Measurements from ENCODE around the gene P4HB.

The P4HB gene

DNA sequence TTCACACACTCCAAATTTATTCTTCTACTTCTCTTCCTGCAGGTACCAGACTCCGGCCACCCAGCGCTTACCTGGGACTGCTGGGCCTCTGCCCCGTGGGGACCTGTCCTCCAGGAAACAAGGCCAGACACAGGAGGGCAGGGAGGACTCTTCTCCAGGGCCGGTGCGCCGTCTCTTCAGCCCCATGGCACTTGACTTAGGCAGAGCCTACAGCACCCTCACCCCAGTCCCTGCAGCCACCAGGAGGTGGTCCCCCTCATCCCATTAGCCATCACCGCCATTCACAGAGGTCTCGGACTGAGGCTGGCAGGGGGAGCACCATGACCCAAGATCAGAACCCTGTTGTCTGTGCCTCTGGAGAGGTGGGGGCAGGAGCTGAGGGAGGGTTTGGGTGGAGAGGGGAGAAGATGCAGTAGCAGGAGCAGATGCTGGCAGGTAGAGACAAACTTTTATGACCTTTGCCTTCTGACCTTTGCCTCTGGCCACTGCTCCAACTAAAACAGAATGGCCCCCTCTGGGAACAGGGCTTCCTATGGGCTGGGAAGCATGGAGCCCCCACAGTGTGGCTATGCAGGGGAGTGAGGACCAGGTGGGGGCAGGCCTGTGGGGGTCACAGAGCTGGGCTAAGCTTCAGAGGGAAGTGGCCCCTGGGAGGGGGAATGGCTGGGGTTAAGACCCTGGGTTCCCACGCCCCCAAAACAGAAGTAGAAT lies 58.1 kb downstream of the P4HB start:
- TF ChIP-seq, protein P1, sequence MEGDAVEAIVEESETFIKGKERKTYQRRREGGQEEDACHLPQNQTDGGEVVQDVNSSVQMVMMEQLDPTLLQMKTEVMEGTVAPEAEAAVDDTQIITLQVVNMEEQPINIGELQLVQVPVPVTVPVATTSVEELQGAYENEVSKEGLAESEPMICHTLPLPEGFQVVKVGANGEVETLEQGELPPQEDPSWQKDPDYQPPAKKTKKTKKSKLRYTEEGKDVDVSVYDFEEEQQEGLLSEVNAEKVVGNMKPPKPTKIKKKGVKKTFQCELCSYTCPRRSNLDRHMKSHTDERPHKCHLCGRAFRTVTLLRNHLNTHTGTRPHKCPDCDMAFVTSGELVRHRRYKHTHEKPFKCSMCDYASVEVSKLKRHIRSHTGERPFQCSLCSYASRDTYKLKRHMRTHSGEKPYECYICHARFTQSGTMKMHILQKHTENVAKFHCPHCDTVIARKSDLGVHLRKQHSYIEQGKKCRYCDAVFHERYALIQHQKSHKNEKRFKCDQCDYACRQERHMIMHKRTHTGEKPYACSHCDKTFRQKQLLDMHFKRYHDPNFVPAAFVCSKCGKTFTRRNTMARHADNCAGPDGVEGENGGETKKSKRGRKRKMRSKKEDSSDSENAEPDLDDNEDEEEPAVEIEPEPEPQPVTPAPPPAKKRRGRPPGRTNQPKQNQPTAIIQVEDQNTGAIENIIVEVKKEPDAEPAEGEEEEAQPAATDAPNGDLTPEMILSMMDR (IDR thresholded peaks at IDR 0.05) = no peak
- no peak for DNase-seq (ENCODE audit: low spot score)
- H3K27ac ChIP-seq = no peak overlapping the region
- no peak overlapping the region for H3K4me3 ChIP-seq

DNA sequence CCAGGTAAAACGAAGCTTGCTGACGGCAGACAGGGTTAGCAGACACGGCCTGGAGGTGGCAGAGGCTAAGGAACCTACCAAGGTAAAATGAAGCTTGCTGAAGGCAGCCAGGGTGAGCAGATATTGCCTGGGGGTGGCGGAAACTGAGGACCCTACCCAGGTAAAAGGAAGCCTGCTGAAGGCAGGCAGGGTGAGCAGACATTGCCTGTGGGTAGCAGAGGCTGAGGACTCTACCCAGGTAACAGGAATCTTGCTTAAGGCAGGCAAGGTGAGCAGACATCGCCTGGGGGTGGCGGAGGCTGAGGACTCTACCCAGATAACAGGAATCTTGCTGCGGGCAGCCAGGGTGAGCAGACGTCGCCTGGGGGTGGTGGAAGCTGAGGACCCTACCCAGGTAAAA lies 59.0 kb downstream of the P4HB start:
- no peak overlapping the region for H3K4me3 ChIP-seq
- no peak overlapping the region for H3K27ac ChIP-seq
- no peak for DNase-seq (ENCODE audit: low spot score)
- TF ChIP-seq, protein P1 (IDR thresholded peaks at IDR 0.05) = no peak

DNA sequence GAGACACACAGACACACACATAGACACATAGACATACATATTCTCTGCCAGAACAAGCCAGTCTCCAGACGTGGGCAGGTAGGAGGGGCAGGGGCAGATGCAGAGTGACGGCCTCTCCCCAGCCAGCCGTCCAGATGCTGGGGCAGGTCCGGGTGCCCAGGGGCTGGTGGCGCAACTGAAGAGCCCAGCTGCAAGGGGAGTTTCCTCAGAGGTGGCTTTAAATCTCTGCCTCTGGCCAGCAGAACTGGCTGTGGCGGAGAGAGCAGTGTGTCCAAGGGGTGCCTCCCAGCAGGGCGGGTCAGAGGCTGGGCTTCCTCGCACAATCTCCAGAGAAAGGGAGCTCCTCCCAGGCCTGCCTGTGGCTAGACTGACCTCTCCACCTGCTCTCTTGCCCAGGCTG lies 65.8 kb downstream of the P4HB start:
- TF ChIP-seq, protein P1 (IDR thresholded peaks at IDR 0.05) = no peak
- H3K27ac ChIP-seq = no peak overlapping the region
- H3K4me3 ChIP-seq = no peak overlapping the region
- no peak for DNase-seq (ENCODE audit: low spot score)

DNA sequence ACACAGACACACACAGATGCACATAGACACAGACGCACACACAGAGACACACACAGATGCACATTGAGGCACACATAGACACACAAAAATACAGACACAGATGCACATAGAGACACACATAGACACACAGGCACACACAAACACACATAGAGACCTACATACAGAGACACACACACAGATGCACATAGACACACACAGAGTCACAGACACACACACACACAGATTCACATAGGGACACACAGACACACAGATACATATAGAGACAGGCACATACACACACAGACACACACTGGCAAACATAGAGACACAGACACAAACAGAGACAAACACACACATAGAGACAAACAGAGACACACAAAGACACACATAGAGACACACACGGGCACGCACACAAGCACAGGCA lies 66.3 kb downstream of the P4HB start:
- H3K27ac ChIP-seq = no peak overlapping the region
- TF ChIP-seq, protein P1 (IDR thresholded peaks at IDR 0.05) = no peak
- H3K4me3 ChIP-seq = no peak overlapping the region
- no peak for DNase-seq (ENCODE audit: low spot score)
